MM.1S (cell line): ENCODE measurements around the gene SLC9A1.

Experiments used
- EZH2 ChIP-seq: fragments of 300-600 bp; sonication (generic); optimal IDR thresholded peaks from 2 replicates; pipeline ENCODE3; 2017; ENCODE audit warnings: low read depth, mild to moderate bottlenecking, antibody characterized with exemption, low read length, mixed read lengths
- EZH2phosphoT487 ChIP-seq: fragments of 300-600 bp; sonication (generic); IDR thresholded peaks from 2 replicates; pipeline ENCODE4 v1.6.1; 2018; ENCODE audit warnings: antibody characterized with exemption, low read length
- TF ChIP-seq, protein P1 (sequence below): fragments of 300-600 bp; sonication (generic); IDR thresholded peaks from 2 replicates; pipeline ENCODE4 v1.5.1; 2016; ENCODE audit warnings: antibody characterized with exemption, low read length, mixed read lengths

DNA sequence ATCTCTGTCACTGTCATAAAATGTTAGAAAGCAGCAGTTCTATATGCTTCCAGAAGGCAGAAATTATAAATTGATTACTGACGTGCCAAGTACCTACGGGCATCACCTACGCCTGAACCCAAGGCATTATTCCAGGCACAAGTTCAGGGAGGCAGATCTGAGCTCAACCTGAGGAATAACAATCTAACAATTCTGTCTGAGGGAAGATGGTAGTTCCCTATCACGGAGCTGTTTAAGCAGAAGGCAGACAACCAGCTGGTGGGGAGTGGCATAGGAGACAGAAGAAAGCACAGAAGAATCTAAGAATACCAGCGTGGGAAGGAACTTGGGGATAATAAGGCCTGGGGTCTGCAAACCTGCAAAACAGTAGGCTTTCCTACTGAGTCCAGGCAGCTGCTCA is 40.4 kb downstream of the SLC9A1 start:
- TF ChIP-seq, protein P1, sequence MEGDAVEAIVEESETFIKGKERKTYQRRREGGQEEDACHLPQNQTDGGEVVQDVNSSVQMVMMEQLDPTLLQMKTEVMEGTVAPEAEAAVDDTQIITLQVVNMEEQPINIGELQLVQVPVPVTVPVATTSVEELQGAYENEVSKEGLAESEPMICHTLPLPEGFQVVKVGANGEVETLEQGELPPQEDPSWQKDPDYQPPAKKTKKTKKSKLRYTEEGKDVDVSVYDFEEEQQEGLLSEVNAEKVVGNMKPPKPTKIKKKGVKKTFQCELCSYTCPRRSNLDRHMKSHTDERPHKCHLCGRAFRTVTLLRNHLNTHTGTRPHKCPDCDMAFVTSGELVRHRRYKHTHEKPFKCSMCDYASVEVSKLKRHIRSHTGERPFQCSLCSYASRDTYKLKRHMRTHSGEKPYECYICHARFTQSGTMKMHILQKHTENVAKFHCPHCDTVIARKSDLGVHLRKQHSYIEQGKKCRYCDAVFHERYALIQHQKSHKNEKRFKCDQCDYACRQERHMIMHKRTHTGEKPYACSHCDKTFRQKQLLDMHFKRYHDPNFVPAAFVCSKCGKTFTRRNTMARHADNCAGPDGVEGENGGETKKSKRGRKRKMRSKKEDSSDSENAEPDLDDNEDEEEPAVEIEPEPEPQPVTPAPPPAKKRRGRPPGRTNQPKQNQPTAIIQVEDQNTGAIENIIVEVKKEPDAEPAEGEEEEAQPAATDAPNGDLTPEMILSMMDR = no peak
- TF ChIP-seq EZH2 (no peak), EZH2phosphoT487 (no peak)
